Measurements from ENCODE around the gene ZGPAT.

ZGPAT gene

DNA sequence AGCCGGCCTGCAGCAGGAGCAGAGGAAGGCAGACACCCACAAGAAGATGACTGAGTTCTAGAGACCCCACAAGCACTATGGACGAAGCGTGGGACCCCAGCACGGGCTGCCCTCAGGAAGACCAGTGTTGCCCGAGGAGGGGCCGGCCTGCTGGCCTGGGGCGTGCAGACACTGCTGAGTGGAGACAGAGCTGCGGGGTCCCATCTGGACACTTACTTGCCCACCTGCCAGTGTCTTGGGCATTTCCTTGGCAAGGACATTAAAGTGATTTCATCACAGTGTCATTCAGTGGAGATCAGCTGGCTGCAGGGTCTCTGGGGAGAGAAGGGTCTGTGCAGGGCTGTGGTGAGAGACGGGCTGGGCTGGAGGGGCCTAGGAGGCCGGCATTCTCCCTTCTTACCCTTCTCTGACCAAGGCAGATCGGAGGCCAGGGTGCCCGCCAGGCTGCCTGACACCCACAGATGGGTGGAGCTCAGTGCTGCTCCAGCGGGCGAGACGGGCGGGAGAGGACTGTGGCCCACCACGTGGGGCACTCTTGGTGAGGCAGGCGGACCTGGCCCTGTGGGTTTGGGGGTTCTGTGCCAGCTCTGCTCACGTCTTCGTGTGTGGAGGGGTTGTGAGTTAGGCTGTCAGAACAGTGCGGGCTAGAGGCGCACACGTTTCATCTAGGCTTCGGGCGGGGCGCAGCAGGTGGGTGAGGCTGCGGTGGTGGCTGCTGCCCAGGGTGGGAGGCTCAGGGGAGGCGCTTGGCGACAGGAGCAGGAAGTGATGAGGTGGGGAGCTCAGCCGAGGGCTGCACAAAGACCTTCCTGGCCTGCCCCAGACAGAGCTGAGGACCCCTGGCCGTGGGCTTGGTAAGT lies 28.2 kb downstream of the ZGPAT start, which contains the start of gene LIME1:
Gene LIME1, plus strand, starts transcription at position 806 of the 860 bp plus-strand sequence. CDS start 886 bp downstream, outside the sequence.
- DNase-seq: peak; percentile 58 to 63

- DNase-seq: peak; percentile 40 to 43
Measured at GRCh38 chr20:63736893-63737694, 29.3 kb downstream of the ZGPAT start.

- no peak for DNase-seq
Measured at GRCh38 chr20:63737695-63737944, 29.8 kb downstream of the ZGPAT start.

DNA sequence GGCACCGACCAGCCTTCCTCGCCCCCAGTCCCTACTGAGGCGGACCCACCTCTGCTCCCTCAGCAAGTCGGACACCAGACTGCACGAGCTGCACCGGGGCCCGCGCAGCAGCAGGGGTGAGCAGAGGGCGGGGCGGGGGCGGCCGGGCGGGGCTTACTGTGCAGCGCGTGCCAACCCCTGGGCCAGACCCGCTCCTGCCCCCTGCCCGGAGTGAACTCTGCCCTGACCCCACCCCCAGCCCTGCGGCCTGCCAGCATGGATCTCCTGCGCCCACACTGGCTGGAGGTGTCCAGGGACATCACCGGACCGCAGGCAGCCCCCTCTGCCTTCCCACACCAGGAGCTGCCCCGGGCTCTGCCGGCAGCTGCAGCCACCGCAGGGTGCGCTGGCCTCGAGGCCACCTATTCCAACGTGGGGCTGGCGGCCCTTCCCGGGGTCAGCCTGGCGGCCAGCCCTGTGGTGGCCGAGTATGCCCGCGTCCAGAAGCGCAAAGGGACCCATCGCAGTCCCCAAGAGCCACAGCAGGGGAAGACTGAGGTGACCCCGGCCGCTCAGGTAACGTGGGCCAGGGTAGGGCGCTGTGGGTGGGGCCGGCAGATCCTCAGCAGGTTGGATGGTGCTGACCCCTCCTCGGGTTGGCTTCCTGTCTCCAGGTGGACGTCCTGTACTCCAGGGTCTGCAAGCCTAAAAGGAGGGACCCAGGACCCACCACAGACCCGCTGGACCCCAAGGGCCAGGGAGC lies 30.3 kb downstream of the ZGPAT start:
- DNase-seq: no peak

DNA sequence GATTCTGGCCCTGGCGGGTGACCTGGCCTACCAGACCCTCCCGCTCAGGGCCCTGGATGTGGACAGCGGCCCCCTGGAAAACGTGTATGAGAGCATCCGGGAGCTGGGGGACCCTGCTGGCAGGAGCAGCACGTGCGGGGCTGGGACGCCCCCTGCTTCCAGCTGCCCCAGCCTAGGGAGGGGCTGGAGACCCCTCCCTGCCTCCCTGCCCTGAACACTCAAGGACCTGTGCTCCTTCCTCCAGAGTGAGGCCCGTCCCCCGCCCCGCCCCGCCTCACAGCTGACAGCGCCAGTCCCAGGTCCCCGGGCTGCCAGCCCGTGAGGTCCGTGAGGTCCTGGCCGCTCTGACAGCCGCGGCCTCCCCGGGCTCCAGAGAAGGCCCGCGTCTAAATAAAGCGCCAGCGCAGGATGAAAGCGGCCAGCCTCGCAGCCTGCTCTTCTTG lies 30.9 kb downstream of the ZGPAT start:
- DNase-seq: no peak

GRCh38 chr20:63739130-63740069 lies 31.6 kb downstream of the ZGPAT start, which contains the start of gene SLC2A4RG:
SLC2A4RG (plus strand) TSS chr20:63739776; CDS start chr20:63739913, 137 bp downstream.
- no peak for DNase-seq

GRCh38 chr20:63740070-63740626 lies 32.3 kb downstream of the ZGPAT start:
- no peak for DNase-seq

GRCh38 chr20:63740627-63741353 lies 33.0 kb downstream of the ZGPAT start:
- DNase-seq: no peak

DNA sequence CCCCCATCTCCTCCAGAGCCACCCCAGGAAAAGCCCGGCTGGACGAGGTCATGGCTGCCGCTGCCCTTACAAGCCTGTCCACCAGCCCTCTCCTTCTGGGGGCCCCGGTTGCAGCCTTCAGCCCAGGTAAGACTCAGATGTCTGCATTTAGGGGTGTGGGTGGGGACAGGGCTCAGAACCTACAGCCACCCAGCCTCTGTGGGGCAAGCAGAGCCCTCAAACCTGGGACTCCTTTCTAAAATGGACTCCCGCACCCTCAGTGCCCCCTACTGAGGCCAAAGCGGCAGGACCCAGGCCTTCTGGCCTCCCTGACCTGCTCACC lies 33.5 kb downstream of the ZGPAT start:
- no peak for DNase-seq

DNA sequence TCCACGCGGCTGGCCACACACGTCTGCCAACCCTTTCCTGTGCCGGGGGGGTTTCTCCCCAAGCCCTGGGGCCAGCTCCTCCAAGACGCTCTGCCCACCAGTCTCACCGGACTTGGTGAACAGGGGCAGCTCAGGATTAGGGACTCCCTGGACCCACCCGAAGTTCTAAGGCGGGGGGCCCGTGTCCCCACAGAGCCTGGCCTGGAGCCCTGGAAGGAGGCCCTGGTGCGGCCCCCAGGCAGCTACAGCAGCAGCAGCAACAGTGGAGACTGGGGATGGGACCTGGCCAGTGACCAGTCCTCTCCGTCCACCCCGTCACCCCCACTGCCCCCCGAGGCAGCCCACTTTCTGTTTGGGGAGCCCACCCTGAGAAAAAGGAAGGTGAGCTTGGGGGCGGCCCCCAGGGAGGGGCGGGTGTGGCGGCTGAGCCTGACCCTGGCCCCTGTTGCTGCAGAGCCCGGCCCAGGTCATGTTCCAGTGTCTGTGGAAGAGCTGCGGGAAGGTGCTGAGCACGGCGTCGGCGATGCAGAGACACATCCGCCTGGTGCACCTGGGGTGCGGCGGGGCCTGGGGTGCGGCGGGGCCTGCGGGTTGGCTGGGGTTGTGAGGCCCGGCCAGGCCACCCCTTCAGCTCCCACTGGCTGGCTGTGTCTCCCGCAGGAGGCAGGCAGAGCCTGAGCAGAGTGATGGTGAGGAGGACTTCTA lies 34.0 kb downstream of the ZGPAT start:
- no peak for DNase-seq

DNA sequence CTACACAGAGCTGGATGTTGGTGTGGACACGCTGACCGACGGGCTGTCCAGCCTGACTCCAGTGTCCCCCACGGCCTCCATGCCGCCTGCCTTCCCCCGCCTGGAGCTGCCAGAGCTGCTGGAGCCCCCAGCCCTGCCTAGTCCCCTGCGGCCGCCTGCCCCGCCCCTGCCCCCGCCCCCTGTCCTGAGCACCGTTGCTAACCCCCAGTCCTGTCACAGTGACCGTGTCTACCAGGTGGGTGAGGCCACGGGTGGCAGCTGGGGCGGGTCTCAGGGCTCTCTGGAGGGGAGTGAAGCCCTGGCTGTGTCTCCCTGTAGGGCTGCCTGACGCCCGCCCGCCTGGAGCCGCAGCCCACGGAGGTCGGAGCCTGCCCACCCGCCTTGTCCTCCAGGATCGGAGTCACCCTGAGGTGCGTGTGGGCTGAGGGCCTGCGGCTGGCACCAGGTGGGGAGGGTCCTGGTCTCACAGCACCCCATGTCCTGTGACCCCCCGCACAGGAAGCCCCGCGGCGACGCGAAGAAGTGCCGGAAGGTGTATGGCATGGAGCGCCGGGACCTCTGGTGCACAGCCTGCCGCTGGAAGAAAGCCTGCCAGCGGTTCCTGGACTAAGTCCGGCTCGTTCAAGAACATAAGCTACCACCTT lies 34.7 kb downstream of the ZGPAT start:
- DNase-seq: no peak

DNA sequence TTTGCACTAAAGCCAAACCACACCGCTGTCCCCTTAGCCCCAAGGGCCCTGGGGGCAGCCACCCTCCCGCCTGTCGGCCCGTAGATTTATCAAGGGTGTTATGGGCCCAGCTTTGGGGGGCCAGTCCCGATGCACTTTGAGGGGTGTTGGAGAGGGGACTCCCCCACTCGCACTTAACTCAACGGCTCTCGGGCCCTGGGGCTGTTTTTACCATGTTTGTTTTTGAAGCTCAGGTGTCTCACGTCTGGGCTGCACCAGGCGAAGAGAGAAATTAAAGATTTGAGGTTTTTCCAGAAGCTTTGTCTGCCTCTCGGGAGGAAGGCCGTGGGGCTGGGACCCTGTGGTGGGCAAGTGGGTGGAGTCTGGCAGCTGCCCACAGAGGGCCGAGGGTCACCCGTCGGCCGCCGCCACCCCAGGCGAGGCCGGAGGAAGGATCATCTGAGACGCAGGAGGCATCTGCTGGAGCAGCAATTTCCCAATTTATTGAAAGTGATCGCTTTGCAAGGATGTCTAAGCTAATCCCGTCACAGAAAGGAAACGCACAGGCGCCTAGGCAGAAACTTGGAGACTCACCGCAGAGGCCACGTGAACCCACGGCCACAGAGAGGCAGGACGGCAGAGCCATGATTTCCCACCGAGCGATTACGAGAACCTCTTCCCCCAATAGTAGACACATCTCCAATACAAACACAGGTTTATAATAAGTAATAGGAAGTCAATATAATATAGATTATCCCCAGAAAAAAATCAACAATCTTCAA lies 35.6 kb downstream of the ZGPAT start:
- DNase-seq: no peak

DNA sequence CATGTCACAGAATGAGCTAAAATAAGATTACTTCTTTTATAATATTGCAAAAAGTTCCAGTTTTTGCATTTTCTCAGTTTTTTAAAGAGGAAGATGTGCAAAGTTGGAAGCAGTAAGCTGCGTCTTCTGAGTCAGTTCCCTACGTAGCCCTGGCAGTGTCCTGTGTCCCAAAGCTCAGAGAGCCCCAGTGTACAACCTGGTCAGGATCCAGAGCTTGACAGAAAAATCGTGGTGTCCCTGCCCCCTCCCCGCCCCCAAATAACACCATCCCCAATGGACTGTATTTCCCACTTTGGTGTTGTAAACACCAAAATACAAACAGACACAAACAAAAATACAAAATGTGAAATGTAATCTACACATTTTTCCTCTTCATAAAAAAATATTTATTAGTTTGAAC lies 36.3 kb downstream of the ZGPAT start:
- no peak for DNase-seq

GRCh38 chr20:63744574-63745423 lies 37.0 kb downstream of the ZGPAT start:
- DNase-seq: no peak

GRCh38 chr20:63745424-63745805 lies 37.6 kb downstream of the ZGPAT start:
- DNase-seq: no peak

- no peak for DNase-seq
Measured at GRCh38 chr20:63745961-63746731, 38.3 kb downstream of the ZGPAT start.

GRCh38 chr20:63746751-63747315 lies 39.0 kb downstream of the ZGPAT start:
- DNase-seq: no peak
